ENCODE data around the gene STARD4.

The STARD4 gene

DNA sequence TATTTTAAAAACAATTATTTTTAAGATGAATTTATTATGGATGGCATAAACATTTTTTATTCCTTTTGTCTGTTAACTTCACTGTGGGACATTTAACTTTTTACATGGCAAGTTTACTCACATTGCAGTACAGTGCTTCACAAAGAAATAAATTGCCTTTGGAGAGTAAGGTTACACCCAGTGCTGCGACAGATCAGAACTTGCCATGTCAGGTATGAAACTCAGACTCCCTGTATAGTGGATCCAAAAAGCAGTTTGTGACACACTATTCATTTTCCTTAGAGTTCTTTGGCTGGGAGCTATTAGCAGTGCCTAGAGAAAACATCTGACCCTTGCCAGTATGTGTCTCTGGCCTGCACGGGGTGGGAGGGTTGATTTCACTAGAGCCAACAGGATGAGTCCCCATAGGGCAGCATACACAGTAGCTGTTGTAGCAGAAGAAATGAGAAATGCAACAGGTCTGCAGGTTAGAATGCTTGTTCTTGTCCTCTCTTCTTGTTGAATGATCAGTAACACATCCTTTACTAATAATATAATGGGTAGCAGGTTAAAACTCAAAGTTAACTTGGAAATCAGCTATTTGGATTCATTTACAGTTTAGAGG is 42.9 kb downstream of the STARD4 start:
- DNase-seq: no peak

DNA sequence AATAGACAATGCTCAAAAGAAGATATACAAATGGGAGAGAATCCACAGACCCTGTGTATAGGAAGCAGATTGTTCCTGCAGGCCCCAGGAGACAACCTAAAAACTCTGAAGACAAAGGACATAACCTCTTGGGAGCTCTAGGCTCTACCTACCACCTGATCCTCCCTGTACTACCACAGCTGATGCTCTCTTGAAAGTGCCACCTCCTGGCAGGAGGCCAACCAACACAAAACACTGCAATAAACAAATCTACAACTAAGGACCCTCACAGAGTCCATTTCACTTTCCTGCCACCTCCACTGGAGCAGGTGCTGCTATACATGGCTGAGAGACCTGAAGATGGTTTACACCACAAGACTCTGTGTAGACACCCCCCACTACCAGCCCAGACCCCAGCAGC is 49.0 kb downstream of the STARD4 start:
- no peak for DNase-seq

DNA sequence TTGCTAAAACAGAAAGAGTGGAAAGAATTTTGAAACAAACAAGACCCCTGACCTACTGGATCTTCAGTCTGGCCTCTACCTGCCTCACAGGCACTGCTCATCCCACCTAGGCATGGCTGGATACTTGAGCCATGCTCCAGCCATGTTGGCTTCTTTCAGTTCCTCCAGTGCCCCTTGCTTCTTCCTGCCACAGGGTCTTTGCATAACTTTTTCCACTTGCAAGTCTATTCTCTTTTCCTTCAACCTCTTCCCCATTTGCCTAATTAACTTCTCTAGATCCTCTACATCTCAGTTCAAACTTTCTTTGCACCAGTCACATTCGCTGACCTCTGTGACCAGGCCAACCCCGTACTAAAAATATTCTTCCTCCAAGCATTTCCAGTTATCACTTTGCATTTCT is 50.4 kb downstream of the STARD4 start:
- DNase-seq: no peak

DNA sequence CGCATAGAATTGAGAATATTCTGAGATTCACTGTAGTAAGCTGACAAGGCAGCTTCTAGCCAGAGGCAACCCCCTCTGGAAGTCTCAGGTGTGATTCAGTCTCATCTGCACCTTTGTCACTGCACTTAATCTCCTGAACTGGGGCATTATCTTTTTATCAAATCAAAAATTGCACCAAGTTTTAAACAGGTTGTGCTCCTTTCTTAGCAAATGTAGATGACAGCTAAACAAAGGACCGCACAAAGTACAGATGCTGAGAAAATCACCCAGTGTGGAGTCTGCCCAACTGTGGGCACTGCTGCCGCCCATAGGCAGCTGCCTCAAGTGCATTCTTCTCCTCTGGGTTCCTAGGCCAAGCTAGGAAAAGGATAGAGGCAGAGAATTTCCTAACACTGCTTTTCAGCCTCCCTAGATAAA is 51.1 kb downstream of the STARD4 start:
- no peak for DNase-seq

DNA sequence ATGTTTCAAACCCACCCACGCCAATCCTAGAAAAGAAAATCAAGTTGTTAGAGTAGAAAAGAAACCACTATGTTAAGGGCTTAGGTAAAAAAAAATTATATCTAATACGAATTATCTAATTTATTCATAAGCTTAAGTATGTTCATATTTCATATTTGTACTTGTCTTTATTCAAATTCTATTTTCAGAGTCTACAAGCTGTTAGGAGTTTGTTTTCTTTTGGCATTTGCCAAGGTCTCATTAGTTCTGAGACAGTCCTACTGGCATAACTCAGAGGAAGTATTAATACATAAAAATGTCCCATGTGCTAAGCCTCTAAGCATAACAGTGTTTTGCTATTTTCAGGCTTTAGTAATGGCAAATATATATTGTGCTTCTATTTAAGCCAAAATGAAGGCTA is 57.6 kb downstream of the STARD4 start:
- no peak for DNase-seq

DNA sequence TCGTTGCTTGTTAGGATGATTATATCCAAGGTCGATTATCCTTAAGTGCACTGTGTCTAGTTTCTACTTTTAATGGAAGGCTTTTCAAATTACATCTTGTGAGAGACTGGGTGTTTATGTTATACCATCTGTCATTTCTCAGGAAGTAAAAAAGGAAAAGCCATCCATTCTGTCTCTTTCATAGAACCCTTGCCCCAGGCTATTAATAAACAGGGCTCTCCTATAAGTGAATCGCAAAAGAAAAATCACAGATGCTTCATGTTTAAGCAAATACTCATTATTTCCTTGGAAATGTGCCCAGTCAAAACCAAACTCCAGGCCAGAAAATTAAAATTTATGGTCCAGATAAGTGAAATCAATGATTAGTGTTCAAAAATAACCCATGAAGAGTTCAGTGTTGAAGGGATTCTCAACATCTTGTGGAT is 58.1 kb downstream of the STARD4 start:
- no peak for DNase-seq

DNA sequence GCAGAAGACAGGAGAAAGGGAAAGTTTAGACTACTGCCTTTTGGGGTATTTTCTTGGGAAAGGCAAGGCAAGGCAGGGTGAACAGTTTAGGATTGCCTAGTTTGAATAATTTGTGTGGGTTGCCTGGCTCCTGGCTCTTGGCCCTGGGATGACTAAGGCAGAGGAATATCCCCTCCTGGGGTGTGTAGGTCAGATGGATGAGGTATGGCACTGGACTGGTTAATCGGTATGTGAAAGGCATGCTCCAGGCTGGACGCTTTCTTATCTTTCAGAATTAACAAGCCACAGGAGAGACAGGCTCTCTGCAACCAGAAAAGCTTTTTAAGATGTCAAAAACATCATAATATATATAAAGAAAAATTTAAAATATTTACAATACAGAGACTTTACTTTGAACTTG is 58.6 kb downstream of the STARD4 start:
- DNase-seq: no peak

DNA sequence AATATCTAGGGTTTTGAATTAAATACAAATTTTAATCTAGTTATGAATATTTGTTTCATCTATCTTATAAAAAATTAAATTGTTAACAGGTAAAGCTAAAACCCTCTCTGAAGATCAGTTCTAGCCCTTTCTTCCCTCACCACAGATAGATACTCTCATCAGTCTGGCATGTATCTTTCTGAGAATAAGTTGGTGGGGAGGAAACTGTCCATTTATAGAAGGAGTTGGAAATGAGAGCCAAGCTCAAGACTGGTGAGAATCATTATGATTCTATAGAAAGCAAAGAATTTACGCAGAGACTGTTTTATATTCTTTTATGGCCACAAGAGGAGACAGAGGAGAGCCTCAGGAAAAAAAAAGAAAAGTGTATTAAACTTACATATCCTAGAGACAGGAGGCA is 59.0 kb downstream of the STARD4 start:
- DNase-seq: no peak

DNA sequence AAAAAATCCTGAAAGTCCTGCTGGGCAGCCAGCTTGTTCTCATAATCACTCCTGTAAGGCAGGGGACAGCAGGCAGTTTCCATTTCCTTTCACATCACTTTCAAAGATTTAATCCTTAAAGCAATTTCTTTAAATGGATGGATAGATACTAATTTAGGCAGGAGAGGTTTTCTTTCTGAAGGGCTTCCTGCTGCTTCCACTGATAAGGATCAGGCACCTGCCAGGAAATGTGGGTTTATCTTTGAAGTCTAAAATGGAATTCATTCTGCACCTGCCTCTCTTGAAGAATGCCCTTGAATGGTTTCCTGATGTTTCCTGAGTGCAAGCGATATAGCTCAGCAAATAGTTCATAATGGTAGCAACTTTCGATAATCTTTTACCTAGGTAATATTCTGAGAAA is 64.5 kb downstream of the STARD4 start:
- DNase-seq: no peak

DNA sequence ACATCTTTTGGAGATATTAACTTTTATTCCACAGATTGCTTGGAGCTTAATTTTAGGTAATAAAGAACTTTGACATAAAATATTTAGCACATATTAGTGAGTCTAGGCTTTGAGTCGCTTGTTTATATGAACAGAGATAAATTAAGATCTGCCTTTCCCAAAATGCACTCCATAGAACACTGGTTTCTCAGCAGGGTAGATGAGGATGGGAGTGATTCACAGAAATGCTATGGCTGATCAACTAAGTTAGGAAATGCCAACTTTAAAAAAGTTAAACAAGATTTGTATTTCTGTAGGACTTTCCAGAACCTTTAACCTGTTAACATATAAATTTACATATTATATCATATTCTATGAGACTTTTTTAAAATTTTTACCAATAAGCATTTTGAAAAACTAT is 65.2 kb downstream of the STARD4 start:
- DNase-seq: no peak
